ENCODE measurements around the gene GALM.
"Not testable (repeated sequence)": the region's sequence is repeated elsewhere in the genome, so short reads cannot be mapped to it uniquely, and the experiment has no call there.

GALM gene

DNA sequence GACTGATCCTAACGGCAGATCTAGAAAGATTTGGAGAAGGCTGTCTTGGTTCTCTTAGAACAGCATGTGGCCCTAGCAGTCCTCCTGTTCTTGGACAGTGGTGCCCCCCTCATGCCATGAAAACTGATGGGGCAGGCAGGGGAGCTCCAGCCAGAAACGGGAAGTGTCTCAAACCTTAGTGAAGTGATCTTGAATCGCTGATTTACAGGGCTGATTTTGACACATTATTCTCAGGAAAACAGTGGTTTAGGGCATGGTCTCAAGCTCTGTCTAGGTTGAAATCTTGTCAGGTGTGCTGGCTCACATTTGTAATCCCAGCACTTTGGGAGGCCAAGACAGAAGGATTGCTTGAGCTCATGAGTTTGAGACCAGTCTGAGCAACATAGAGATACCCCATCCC, 47.4 kb downstream of the GALM start:
- H3K9me3 ChIP-seq (ENCODE audit: control insufficient read depth, insufficient read depth, low read depth, low read length): 0 out of 2 replicates have a peak, but pooled peaks cover 2% of the 10 kb centered on the region
- peaks cover 5% of the 10 kb centered on the region; the same call in 1 of the 2 replicates for H3K36me3 ChIP-seq (ENCODE audit: control insufficient read depth, insufficient read depth, low read length)
- H3K4me3 ChIP-seq (ENCODE audit: low read depth, low read length): no peak overlapping the region
- H3K9ac ChIP-seq (ENCODE audit: low read length): no peak overlapping the region
- H3K4me1 ChIP-seq (ENCODE audit: control insufficient read depth, insufficient read depth, low read length): peaks cover 15% of the 10 kb centered on the region
- H3K27me3 ChIP-seq (ENCODE audit: control insufficient read depth, insufficient read depth, low read length): no peaks in the 10 kb centered on the region
- H3K27ac ChIP-seq (ENCODE audit: low read depth, low read length): no peak overlapping the region

DNA sequence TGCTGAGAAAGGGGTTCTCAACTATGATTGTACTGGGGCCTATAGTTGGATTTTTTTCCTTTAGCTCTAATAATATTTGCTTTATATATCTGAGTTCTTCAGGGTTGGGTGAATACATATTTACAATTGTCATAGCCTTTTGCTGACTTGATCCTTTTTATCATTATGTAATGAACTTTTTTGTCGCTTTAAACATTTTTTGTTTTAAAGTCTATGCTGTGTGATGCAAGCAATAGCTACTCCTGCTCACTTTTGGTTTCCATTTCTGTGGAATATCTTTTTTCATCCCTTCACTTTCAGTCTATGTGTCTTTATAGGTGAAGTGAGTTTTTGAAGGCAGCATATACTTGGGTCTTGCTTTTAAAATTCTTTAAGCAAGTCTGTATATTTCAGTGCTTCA, 49.0 kb downstream of the GALM start:
- not testable (repeated sequence) for H3K36me3 ChIP-seq (ENCODE audit: control insufficient read depth, insufficient read depth, low read length); H3K27ac ChIP-seq (ENCODE audit: low read depth, low read length); H3K9ac ChIP-seq (ENCODE audit: low read length); H3K4me3 ChIP-seq (ENCODE audit: low read depth, low read length); H3K4me1 ChIP-seq (ENCODE audit: control insufficient read depth, insufficient read depth, low read length); H3K27me3 ChIP-seq (ENCODE audit: control insufficient read depth, insufficient read depth, low read length); H3K9me3 ChIP-seq (ENCODE audit: control insufficient read depth, insufficient read depth, low read depth, low read length)

DNA sequence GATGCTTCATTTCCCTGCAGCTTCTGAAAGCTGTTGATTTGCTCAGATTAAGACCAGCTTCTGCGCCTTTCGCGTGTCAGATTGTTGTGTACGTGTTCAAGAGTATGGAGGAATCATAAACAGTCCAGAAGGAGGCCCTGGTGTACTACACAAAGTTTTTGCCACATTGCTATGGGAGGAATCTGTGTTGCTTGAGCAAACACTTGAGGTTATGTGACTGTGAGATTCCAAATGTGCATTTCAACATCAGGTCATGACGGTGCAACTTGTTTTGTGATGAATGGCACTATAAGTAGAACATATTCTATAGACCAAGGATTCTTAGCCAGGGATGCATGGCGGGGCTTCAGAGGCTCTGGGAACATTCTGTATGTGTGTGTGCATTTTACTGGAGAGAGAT, 50.3 kb downstream of the GALM start:
- Histone ChIP-seq H3K9me3 (ENCODE audit: control insufficient read depth, insufficient read depth, low read depth, low read length) (0 out of 2 replicates have a peak, but pooled peaks cover 2% of the 10 kb centered on the region), H3K27ac (ENCODE audit: low read depth, low read length) (no peak overlapping the region), H3K36me3 (ENCODE audit: control insufficient read depth, insufficient read depth, low read length) (peaks cover 10% of the 10 kb centered on the region), H3K4me3 (ENCODE audit: low read depth, low read length) (no peak overlapping the region), H3K9ac (ENCODE audit: low read length) (no peak overlapping the region), H3K27me3 (ENCODE audit: control insufficient read depth, insufficient read depth, low read length) (no peaks in the 10 kb centered on the region), H3K4me1 (ENCODE audit: control insufficient read depth, insufficient read depth, low read length) (no peaks in the 10 kb centered on the region)

DNA sequence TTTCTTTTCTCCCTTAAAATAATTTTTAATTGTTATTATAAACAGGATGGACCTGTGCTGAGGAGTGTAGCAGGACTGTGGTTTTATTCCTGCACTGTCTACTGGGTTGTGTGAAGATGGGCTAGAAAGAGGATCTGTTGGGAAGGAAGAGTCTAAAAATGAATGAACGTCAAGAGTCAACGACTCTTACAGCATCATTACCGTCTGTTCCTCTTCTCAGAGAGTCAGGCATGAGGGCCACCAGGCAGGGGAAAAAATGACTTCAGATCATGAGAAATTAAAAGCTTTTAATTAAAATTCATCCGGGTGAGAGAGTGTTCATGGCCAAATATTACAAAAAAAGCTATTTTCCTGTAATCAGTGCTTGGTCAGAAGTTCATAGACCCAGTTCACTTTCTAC, 52.7 kb downstream of the GALM start:
- Histone ChIP-seq H3K27me3 (ENCODE audit: control insufficient read depth, insufficient read depth, low read length) (no peaks in the 10 kb centered on the region), H3K4me1 (ENCODE audit: control insufficient read depth, insufficient read depth, low read length) (no peaks in the 10 kb centered on the region), H3K9me3 (ENCODE audit: control insufficient read depth, insufficient read depth, low read depth, low read length) (no peaks in the 10 kb centered on the region), H3K4me3 (ENCODE audit: low read depth, low read length) (no peak overlapping the region), H3K36me3 (ENCODE audit: control insufficient read depth, insufficient read depth, low read length) (peaks cover 6% of the 10 kb centered on the region), H3K9ac (ENCODE audit: low read length) (no peak overlapping the region), H3K27ac (ENCODE audit: low read depth, low read length) (no peak overlapping the region)

DNA sequence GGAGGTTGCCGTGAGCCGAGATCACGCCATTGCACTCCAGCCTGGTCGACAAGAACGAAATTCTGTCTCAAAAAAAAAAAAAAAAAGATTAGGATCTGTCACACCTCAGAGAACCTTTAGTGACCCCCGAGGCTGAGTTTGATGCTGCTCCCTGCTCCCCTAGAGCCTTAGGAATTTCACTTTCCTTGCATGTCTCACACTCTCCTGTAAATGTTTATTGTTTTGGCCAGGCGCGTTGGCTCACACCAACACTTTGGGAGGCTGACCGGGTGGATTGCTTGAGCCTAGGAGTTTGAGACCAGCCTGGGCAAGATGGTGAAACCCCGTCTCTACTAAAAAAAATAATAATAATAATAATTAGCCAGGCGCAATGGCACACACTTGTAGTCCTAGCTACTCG, 53.8 kb downstream of the GALM start:
- H3K4me3 ChIP-seq (ENCODE audit: low read depth, low read length): no peak overlapping the region
- peaks cover 6% of the 10 kb centered on the region for H3K36me3 ChIP-seq (ENCODE audit: control insufficient read depth, insufficient read depth, low read length)
- no peaks in the 10 kb centered on the region for H3K27me3 ChIP-seq (ENCODE audit: control insufficient read depth, insufficient read depth, low read length)
- no peak overlapping the region for H3K27ac ChIP-seq (ENCODE audit: low read depth, low read length)
- H3K9me3 ChIP-seq (ENCODE audit: control insufficient read depth, insufficient read depth, low read depth, low read length): no peaks in the 10 kb centered on the region
- H3K4me1 ChIP-seq (ENCODE audit: control insufficient read depth, insufficient read depth, low read length): no peaks in the 10 kb centered on the region
- H3K9ac ChIP-seq (ENCODE audit: low read length): no peak overlapping the region

DNA sequence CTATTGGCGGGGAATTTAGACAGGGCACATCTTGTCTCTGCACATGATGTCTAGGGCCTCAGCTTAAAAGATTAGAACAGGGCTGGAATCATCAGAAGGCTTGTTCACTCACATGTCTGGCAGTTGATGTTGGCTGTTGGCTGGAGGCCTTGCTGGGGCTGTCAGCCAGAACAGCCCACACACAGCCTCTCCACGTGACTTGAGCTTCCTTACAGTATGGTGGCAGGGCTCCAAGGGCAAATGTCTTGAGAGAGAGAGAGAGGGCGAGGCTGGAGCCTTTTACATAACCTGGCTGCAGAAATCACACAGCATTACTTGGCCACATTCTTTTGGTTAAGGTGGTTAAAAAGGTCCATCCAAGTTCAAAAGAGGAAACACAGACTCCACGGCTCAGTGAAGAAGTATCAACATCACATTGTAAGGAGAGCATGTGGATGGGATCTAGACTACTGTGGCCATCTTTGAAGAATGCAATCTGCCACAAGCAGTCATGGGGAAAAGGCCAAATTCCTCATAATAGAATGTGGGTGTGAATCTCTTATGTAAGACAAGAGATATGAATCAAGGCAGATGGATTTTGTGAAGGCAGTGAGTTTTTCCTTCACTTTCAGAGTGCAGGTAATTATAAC, 54.8 kb downstream of the GALM start:
- Histone ChIP-seq H3K36me3 (ENCODE audit: control insufficient read depth, insufficient read depth, low read length) (peaks cover 6% of the 10 kb centered on the region), H3K4me1 (ENCODE audit: control insufficient read depth, insufficient read depth, low read length) (no peaks in the 10 kb centered on the region), H3K27me3 (ENCODE audit: control insufficient read depth, insufficient read depth, low read length) (no peaks in the 10 kb centered on the region), H3K9me3 (ENCODE audit: control insufficient read depth, insufficient read depth, low read depth, low read length) (no peaks in the 10 kb centered on the region), H3K27ac (ENCODE audit: low read depth, low read length) (no peak overlapping the region), H3K9ac (ENCODE audit: low read length) (no peak overlapping the region), H3K4me3 (ENCODE audit: low read depth, low read length) (no peak overlapping the region)

DNA sequence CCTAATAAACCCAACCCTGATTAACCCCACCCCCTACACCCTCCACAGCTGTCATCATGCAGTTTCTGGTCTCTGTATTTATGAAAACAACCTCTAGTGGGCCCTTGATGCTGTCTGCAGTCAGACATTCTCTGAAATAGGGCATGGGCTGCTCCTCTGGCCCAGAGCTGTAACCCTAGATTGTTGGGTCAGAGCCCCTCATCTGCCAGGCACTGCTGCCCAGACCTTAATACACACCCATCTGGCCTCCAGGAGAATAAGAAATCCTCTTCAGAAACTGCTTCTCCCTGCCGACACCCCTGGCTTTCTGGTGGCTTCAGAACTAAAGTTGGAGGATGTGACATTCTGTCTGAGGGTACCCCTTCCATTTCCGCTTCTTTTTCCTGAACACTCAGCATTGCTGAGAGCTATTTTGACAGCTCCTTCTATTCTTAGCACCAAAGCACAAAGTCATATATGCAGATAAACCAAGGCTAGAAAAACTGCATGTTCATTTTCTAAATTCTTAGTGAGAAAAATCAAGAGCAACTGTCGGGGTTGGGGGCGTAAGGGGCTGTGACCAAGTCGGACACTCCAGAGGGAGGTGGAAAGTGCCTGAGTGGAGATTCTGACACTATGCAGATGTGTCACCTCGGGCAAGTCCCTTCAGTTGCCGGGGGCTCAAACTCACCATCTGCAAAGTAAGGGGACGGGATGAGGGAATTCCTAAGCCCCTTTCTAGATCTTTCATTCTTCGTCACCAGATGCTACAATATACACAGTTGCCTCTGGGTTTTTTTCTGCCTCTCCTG, 56.6 kb downstream of the GALM start:
- Histone ChIP-seq H3K27me3 (ENCODE audit: control insufficient read depth, insufficient read depth, low read length) (no peaks in the 10 kb centered on the region), H3K36me3 (ENCODE audit: control insufficient read depth, insufficient read depth, low read length) (peaks cover 6% of the 10 kb centered on the region), H3K4me3 (ENCODE audit: low read depth, low read length) (no peak overlapping the region), H3K27ac (ENCODE audit: low read depth, low read length) (no peak overlapping the region), H3K9ac (ENCODE audit: low read length) (no peak overlapping the region), H3K9me3 (ENCODE audit: control insufficient read depth, insufficient read depth, low read depth, low read length) (no peaks in the 10 kb centered on the region), H3K4me1 (ENCODE audit: control insufficient read depth, insufficient read depth, low read length) (no peaks in the 10 kb centered on the region)

DNA sequence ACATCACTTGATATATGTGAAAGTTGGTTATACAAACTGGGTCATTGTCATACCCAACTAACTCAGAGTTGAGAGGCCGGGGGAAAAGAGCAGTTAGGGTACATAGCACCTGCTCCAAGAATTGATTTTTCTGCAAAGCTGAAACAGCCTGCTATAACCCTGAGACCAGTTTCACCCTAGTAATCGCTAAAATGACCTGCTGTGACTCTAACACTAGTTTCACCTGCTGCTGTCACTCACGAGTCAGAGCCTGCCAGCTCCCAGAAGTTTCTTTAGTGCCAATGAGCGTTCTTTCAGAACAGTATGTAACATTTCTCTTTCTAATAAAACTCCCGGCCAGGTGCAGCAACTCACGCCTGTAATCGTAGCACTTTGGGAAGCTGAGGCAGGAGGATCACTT, 57.3 kb downstream of the GALM start:
- H3K4me3 ChIP-seq (ENCODE audit: low read depth, low read length): no peak overlapping the region
- H3K27ac ChIP-seq (ENCODE audit: low read depth, low read length): no peak overlapping the region
- no peaks in the 10 kb centered on the region for H3K9me3 ChIP-seq (ENCODE audit: control insufficient read depth, insufficient read depth, low read depth, low read length)
- H3K9ac ChIP-seq (ENCODE audit: low read length): no peak overlapping the region
- H3K4me1 ChIP-seq (ENCODE audit: control insufficient read depth, insufficient read depth, low read length): no peaks in the 10 kb centered on the region
- peaks cover 6% of the 10 kb centered on the region for H3K36me3 ChIP-seq (ENCODE audit: control insufficient read depth, insufficient read depth, low read length)
- no peaks in the 10 kb centered on the region for H3K27me3 ChIP-seq (ENCODE audit: control insufficient read depth, insufficient read depth, low read length)

DNA sequence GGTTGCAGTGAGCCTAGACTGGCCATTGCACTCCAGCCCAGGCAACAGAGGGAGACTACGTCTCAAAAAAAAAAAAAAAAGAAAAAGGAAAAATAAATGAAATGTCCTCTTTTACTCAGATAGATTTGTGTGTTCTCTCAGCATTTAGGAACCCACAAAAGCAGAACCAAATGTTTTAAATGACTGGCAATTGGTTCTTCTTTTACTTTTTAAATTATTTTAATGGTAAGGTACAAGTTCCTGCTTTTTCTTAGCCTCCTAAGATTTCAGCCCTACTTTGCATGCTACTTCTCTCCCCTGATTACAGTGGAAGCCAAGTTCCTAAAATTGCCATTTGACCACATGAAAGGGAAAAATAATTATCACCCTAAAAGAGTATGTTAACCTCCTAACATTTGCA, 61.7 kb downstream of the GALM start:
- H3K9me3 ChIP-seq (ENCODE audit: control insufficient read depth, insufficient read depth, low read depth, low read length): no peaks in the 10 kb centered on the region
- no peak overlapping the region for H3K9ac ChIP-seq (ENCODE audit: low read length)
- H3K27ac ChIP-seq (ENCODE audit: low read depth, low read length): no peak overlapping the region
- no peaks in the 10 kb centered on the region for H3K4me1 ChIP-seq (ENCODE audit: control insufficient read depth, insufficient read depth, low read length)
- peaks cover 23% of the 10 kb centered on the region for H3K36me3 ChIP-seq (ENCODE audit: control insufficient read depth, insufficient read depth, low read length)
- H3K27me3 ChIP-seq (ENCODE audit: control insufficient read depth, insufficient read depth, low read length): no peaks in the 10 kb centered on the region
- H3K4me3 ChIP-seq (ENCODE audit: low read depth, low read length): no peak overlapping the region

DNA sequence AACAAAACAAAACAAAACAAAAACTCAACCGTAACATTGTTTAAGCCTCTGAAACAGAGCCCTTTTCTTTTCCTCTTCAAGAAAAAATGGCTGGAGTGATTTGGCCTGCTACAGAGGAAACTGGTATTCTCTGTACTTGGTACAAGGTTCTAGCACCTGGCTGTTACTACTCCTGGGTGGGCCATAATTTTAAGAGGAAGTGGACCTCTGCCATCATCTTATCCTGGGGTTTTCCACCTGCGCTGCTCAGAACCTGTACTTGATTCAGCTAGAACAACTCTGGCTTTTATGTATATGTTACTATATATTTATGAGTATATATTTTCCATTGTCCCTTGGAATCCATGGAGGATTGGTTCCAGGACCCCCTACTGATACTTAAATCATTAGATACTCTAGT, 62.8 kb downstream of the GALM start:
- no peaks in the 10 kb centered on the region for H3K4me1 ChIP-seq (ENCODE audit: control insufficient read depth, insufficient read depth, low read length)
- H3K27me3 ChIP-seq (ENCODE audit: control insufficient read depth, insufficient read depth, low read length): no peaks in the 10 kb centered on the region
- H3K36me3 ChIP-seq (ENCODE audit: control insufficient read depth, insufficient read depth, low read length): peaks cover 29% of the 10 kb centered on the region

DNA sequence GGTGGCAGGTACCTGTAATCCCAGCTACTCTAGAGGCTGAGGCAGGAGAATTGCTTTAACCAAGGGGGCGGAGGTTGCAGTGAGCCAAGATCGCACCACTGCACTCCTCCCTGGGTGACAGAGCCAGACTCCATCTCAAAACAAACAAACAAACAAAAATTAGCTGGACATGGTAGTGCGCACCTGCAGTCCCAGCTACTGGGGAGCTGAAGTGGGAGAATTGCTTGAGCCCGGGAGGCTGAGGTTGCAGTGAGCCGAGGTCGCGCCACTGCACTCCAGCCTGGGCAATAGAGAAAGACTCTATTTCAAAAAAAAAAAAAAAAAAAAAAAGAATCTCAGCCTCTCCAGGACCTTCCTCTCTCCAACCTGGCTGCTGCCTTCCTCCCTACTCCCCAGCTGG, 65.2 kb downstream of the GALM start:
- Histone ChIP-seq H3K27ac (ENCODE audit: low read depth, low read length) (no peak overlapping the region), H3K9ac (ENCODE audit: low read length) (no peak overlapping the region), H3K9me3 (ENCODE audit: control insufficient read depth, insufficient read depth, low read depth, low read length) (no peaks in the 10 kb centered on the region), H3K4me3 (ENCODE audit: low read depth, low read length) (no peak overlapping the region), H3K4me1 (ENCODE audit: control insufficient read depth, insufficient read depth, low read length) (no peaks in the 10 kb centered on the region), H3K27me3 (ENCODE audit: control insufficient read depth, insufficient read depth, low read length) (no peaks in the 10 kb centered on the region), H3K36me3 (ENCODE audit: control insufficient read depth, insufficient read depth, low read length) (peaks cover 42% of the 10 kb centered on the region)

More for the DNA sequence above, 62.8 kb downstream of the GALM start:
- no peaks in the 10 kb centered on the region for H3K9me3 ChIP-seq (ENCODE audit: control insufficient read depth, insufficient read depth, low read depth, low read length)
- H3K4me3 ChIP-seq (ENCODE audit: low read depth, low read length): no peak overlapping the region
- no peak overlapping the region for H3K9ac ChIP-seq (ENCODE audit: low read length)
- H3K27ac ChIP-seq (ENCODE audit: low read depth, low read length): no peak overlapping the region

Measured in HUES6 (cell line).